Hepatocyte (in vitro differentiated cells): ENCODE results near the gene ZEB2. TPM values are rescaled to one million over a fixed set of nuclear protein-coding genes. Genes with fewer than 3 reads are reported as not detected.

Experiments
- DNase-seq: peaks from one replicate; pipeline ENCODE4 v3.0.0-alpha.2; 2016; ENCODE audit warnings: low spot score
- H2AFZ ChIP-seq: fragments of 200-600 bp; sonication (generic); 2 replicates; pipeline ENCODE4 v1.6.0; 2016; ENCODE audit warnings: antibody characterized with exemption, mild to moderate bottlenecking
- H3K27ac ChIP-seq: fragments of 200-600 bp; sonication (generic); 2 replicates; pipeline ENCODE4 v1.5.1; 2016; ENCODE audit warnings: mild to moderate bottlenecking
- H3K27me3 ChIP-seq: fragments of 200-600 bp; sonication (generic); 2 replicates; pipeline ENCODE4 v1.6.1; 2016
- H3K36me3 ChIP-seq: fragments of 200-600 bp; sonication (generic); replicated peaks from 2 replicates; pipeline ENCODE4 v1.5.1; 2016; ENCODE audit warnings: low read depth; ENCODE audit not compliant: insufficient read depth
- H3K4me1 ChIP-seq: fragments of 200-600 bp; sonication (generic); 2 replicates; pipeline ENCODE4 v1.5.1; 2016; ENCODE audit warnings: mild to moderate bottlenecking, moderate library complexity; ENCODE audit not compliant: insufficient read depth
- H3K4me2 ChIP-seq: fragments of 200-600 bp; sonication (generic); 2 replicates; pipeline ENCODE4 v1.6.0; 2016
- H3K4me3 ChIP-seq: fragments of 200-600 bp; sonication (generic); 2 replicates; pipeline ENCODE4 v1.5.1; 2016; ENCODE audit warnings: mild to moderate bottlenecking
- H3K79me2 ChIP-seq: fragments of 200-600 bp; sonication (generic); 2 replicates; pipeline ENCODE4 v1.6.0; 2017; ENCODE audit warnings: mild to moderate bottlenecking
- H3K9me2 ChIP-seq: fragments of 200-600 bp; sonication (generic); replicated peaks from 2 replicates; pipeline ENCODE4 v1.6.0; 2017; ENCODE audit warnings: mild to moderate bottlenecking; ENCODE audit not compliant: insufficient read depth
- H3K9me3 ChIP-seq: fragments of 200-600 bp; sonication (generic); 2 replicates; pipeline ENCODE4 v1.5.1; 2016; ENCODE audit warnings: low read depth, mild to moderate bottlenecking
- H4K20me1 ChIP-seq: fragments of 200-600 bp; sonication (generic); 2 replicates; pipeline ENCODE4 v1.6.0; 2016; ENCODE audit warnings: mild to moderate bottlenecking; ENCODE audit not compliant: insufficient read depth, poor library complexity, severe bottlenecking
- EZH2 ChIP-seq: fragments of 200-600 bp; sonication (generic); IDR thresholded peaks from 2 replicates; pipeline ENCODE4 v1.6.1; 2016; ENCODE audit warnings: antibody characterized with exemption, mild to moderate bottlenecking, borderline replicate concordance
- EZH2phosphoT487 ChIP-seq: fragments of 200-600 bp; sonication (generic); IDR thresholded peaks from one replicate; pipeline ENCODE4 v1.6.1; 2018; ENCODE audit warnings: antibody characterized with exemption, mild to moderate bottlenecking, low read depth, moderate library complexity; ENCODE audit not compliant: unreplicated experiment, severe bottlenecking
- WGBS: methylation state at CpG from one replicate; pipeline ENCODE4 v1.1.6; 2016; ENCODE audit warnings: low lambda C conversion rate; ENCODE audit errors: missing lambda C conversion rate; 5-methylcytosine and 5-hydroxymethylcytosine counted together
- polyA plus RNA-seq: library from polyadenylated mRNA; unstranded; fragments of >200 nt; fragmentation: Nextera tagmentation; extraction: Ambion mirVana; gene quantifications from 2 replicates; pipeline ENCODE4 v1.2.1, GENCODE V29; 2016
- total RNA-seq: library from RNA; depleted of rRNA; stranded (reverse); fragments of >200 nt; gene quantifications from 2 replicates; pipeline ENCODE4 v1.2.3, GENCODE V29; 2014
- TF ChIP-seq, protein P1 (sequence below): fragments of 200-600 bp; sonication (generic); IDR thresholded peaks from 2 replicates; pipeline ENCODE4 v1.5.1; 2016; ENCODE audit warnings: antibody characterized with exemption, mild to moderate bottlenecking; ENCODE audit not compliant: poor library complexity

ZEB2 gene
- total and polyA plus RNA-seq, 2 experiments from 2014 or later, result 17.8 to 35.5 TPM

DNA sequence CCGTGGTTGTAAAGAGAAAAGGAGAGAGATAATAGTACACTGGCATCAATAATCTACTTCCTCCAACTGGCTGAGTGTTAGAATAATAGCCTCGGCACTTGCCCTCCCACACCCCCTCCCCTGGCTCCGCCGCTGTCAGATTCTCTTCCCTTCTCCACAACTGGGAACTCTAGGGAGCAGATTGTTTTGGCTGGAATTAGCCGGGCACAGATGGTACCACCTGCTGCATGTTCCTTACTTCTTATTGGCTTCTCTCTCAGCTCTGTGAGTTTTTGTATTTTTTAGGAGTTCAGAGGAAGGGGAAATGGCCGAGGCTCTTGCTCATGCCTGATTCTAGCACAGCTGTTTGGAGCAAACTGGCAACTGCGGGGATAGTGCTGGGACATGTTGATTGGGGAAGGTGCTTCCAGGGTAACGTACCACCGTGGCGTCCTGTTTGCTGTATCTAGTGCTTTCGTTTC lies 140.0 kb downstream of the ZEB2 start:
- Histone ChIP-seq H3K4me3 (no peak overlapping the region), H3K4me2 (no peak overlapping the region), H3K36me3 (no peaks in the 10 kb centered on the region), H3K4me1 (no peaks in the 10 kb centered on the region), H3K9me3 (no peaks in the 10 kb centered on the region), H2AFZ (no peak overlapping the region), H3K27ac (no peak overlapping the region), H3K79me2 (no peaks in the 10 kb centered on the region), H3K27me3 (no peaks in the 10 kb centered on the region), H4K20me1 (no peaks in the 10 kb centered on the region), H3K9me2 (no peaks in the 10 kb centered on the region)
- no peak for TF ChIP-seq EZH2phosphoT487
- no peak for TF ChIP-seq EZH2
- TF ChIP-seq, protein P1, sequence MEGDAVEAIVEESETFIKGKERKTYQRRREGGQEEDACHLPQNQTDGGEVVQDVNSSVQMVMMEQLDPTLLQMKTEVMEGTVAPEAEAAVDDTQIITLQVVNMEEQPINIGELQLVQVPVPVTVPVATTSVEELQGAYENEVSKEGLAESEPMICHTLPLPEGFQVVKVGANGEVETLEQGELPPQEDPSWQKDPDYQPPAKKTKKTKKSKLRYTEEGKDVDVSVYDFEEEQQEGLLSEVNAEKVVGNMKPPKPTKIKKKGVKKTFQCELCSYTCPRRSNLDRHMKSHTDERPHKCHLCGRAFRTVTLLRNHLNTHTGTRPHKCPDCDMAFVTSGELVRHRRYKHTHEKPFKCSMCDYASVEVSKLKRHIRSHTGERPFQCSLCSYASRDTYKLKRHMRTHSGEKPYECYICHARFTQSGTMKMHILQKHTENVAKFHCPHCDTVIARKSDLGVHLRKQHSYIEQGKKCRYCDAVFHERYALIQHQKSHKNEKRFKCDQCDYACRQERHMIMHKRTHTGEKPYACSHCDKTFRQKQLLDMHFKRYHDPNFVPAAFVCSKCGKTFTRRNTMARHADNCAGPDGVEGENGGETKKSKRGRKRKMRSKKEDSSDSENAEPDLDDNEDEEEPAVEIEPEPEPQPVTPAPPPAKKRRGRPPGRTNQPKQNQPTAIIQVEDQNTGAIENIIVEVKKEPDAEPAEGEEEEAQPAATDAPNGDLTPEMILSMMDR, result no peak
- DNase-seq, result no peak
- 79% methylated on average over 11 of the region's 11 CpGs for WGBS

DNA sequence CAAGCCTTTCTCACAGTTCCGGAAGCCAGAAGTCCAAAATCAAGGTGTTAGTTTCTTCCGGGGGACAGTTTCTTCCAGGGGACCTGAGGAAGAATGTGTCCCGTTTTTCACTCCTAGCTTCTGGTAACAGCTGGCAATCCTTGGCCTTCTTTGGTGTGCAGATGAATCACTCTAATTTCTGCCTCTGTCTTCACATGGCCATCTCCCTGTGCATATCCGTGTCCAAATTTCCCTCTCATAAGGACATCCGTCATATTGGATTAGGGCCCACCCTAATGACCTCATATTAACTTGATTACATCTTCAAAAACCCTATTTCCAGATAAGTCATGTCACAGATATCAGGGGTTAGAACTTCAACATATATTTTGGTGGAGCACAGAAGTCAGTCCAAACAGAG lies 141.4 kb downstream of the ZEB2 start:
- no peak overlapping the region for H2AFZ ChIP-seq
- no peaks in the 10 kb centered on the region for H3K9me2 ChIP-seq
- H3K9me3 ChIP-seq, result no peaks in the 10 kb centered on the region
- no peak overlapping the region for H3K27ac ChIP-seq
- no peaks in the 10 kb centered on the region for H3K36me3 ChIP-seq
- no peak overlapping the region for H3K4me3 ChIP-seq
- no peak overlapping the region for H3K4me2 ChIP-seq
- H3K27me3 ChIP-seq, result no peaks in the 10 kb centered on the region
- WGBS, result 98% methylated on average over 5 of the region's 5 CpGs
- TF ChIP-seq, protein P1, result no peak
- TF ChIP-seq EZH2, result no peak
- TF ChIP-seq EZH2phosphoT487, result no peak
- no peaks in the 10 kb centered on the region for H4K20me1 ChIP-seq
- H3K4me1 ChIP-seq, result no peaks in the 10 kb centered on the region
- H3K79me2 ChIP-seq, result no peaks in the 10 kb centered on the region
- DNase-seq, result no peak

DNA sequence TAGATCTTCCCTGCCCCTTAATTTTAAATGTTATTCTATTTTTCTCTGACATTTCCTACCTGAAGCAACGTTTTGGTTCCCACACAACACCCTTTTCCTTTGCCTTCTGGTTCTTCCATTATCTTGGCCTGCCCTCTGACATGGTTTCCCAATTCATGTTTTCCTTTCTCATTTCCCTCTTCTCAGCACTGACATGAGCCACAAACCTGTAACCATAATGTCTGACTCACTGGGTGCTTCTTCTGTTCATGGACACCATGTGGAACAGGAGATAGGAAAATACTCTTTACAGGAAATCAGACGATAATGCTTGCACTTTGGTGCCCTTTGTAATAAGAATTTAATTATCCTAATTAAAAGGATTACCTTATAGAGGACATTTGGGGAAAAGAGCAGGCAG lies 142.0 kb downstream of the ZEB2 start:
- Histone ChIP-seq H3K9me2 (no peaks in the 10 kb centered on the region), H3K4me2 (no peak overlapping the region), H4K20me1 (no peaks in the 10 kb centered on the region), H3K4me1 (no peaks in the 10 kb centered on the region), H3K36me3 (no peaks in the 10 kb centered on the region), H3K9me3 (no peaks in the 10 kb centered on the region), H3K4me3 (no peak overlapping the region), H3K79me2 (no peaks in the 10 kb centered on the region), H3K27ac (no peak overlapping the region), H2AFZ (no peak overlapping the region), H3K27me3 (no peaks in the 10 kb centered on the region)
- DNase-seq, result no peak
- TF ChIP-seq, protein P1, result no peak
- no peak for TF ChIP-seq EZH2
- TF ChIP-seq EZH2phosphoT487, result no peak
- 83% methylated on average over 2 of the region's 2 CpGs for WGBS

DNA sequence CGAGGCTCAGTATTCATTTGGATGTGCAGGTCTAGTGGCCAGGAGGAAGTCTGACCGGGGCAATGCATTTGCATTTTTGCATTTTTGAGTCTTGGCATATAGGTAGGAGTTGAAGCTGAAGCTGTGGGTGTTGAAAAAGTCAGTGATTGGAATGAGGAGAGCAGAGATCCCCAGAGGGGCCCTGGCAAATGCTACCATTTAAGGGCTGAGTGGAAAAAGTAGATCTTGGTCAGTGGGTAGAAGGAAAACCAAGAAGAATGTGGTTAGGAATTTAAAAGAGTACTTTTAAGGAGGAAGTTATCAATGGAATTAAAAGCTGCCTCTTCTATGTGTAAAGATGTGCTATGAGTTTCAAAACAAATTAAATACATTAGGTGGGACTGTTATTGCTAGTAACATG lies 143.0 kb downstream of the ZEB2 start:
- Histone ChIP-seq H3K27me3 (no peaks in the 10 kb centered on the region), H3K27ac (no peak overlapping the region), H3K9me3 (no peaks in the 10 kb centered on the region), H4K20me1 (no peaks in the 10 kb centered on the region), H3K4me1 (no peaks in the 10 kb centered on the region), H3K36me3 (no peaks in the 10 kb centered on the region), H3K79me2 (no peaks in the 10 kb centered on the region), H3K9me2 (no peaks in the 10 kb centered on the region), H3K4me3 (no peak overlapping the region), H2AFZ (no peak overlapping the region), H3K4me2 (no peak overlapping the region)
- DNase-seq, result no peak
- WGBS, result 90% methylated on average over 2 of the region's 2 CpGs
- TF ChIP-seq, protein P1, result no peak
- TF ChIP-seq EZH2 (no peak), EZH2phosphoT487 (no peak)
